PC-9 (cell line): Measurements from ENCODE around the gene ZMYM4.

Source experiments
- CTCF ChIP-seq: fragments of 200-600 bp; sonication (generic); conservative IDR thresholded peaks from 2 replicates; pipeline ENCODE4 v1.6.1; 2017; ENCODE audit warnings: mixed run types, antibody characterized with exemption, mild to moderate bottlenecking, moderate library complexity
- EZH2 ChIP-seq: fragments of 200-600 bp; sonication (generic); IDR thresholded peaks from 2 replicates; pipeline ENCODE4 v1.8.0; 2017; ENCODE audit warnings: antibody characterized with exemption, low read depth

- TF ChIP-seq CTCF (no peak), EZH2 (no peak)
These were observed 886 bp downstream of the ZMYM4 start for GRCh38 chr1:35269201-35269988.
